Measurements from ENCODE around the gene ST6GAL2.

Gene ST6GAL2

DNA sequence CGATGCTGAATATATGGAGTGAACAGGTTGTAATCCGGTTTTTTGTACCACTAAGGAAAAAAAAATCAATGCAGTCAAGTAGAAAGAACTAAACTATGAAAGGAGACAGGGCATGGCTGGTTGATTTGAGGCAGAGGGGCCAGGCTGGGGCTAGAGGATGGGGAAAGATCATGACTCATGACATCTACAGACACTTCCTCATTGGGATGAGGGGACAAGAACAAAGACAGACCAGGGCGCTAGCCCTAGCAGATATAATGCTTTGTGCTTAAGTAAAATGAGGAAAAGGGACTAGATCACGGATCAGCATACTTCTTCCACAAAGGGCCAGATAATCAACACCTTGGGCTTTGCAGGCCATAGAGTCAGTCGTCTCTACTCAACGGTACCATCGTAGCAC lies 55.8 kb downstream of the ST6GAL2 start:
- TF ChIP-seq, protein P1, sequence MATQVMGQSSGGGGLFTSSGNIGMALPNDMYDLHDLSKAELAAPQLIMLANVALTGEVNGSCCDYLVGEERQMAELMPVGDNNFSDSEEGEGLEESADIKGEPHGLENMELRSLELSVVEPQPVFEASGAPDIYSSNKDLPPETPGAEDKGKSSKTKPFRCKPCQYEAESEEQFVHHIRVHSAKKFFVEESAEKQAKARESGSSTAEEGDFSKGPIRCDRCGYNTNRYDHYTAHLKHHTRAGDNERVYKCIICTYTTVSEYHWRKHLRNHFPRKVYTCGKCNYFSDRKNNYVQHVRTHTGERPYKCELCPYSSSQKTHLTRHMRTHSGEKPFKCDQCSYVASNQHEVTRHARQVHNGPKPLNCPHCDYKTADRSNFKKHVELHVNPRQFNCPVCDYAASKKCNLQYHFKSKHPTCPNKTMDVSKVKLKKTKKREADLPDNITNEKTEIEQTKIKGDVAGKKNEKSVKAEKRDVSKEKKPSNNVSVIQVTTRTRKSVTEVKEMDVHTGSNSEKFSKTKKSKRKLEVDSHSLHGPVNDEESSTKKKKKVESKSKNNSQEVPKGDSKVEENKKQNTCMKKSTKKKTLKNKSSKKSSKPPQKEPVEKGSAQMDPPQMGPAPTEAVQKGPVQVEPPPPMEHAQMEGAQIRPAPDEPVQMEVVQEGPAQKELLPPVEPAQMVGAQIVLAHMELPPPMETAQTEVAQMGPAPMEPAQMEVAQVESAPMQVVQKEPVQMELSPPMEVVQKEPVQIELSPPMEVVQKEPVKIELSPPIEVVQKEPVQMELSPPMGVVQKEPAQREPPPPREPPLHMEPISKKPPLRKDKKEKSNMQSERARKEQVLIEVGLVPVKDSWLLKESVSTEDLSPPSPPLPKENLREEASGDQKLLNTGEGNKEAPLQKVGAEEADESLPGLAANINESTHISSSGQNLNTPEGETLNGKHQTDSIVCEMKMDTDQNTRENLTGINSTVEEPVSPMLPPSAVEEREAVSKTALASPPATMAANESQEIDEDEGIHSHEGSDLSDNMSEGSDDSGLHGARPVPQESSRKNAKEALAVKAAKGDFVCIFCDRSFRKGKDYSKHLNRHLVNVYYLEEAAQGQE (IDR thresholded peaks at IDR 0.05; ENCODE audit: insufficient replicate concordance, low read depth), result no peak
- TF ChIP-seq GABPA (IDR thresholded peaks at IDR 0.05; ENCODE audit: low read depth), result no peak
- no peak for TF ChIP-seq POLR2AphosphoS5 (IDR thresholded peaks at IDR 0.05; ENCODE audit: low read depth)
- TF ChIP-seq, protein P2, sequence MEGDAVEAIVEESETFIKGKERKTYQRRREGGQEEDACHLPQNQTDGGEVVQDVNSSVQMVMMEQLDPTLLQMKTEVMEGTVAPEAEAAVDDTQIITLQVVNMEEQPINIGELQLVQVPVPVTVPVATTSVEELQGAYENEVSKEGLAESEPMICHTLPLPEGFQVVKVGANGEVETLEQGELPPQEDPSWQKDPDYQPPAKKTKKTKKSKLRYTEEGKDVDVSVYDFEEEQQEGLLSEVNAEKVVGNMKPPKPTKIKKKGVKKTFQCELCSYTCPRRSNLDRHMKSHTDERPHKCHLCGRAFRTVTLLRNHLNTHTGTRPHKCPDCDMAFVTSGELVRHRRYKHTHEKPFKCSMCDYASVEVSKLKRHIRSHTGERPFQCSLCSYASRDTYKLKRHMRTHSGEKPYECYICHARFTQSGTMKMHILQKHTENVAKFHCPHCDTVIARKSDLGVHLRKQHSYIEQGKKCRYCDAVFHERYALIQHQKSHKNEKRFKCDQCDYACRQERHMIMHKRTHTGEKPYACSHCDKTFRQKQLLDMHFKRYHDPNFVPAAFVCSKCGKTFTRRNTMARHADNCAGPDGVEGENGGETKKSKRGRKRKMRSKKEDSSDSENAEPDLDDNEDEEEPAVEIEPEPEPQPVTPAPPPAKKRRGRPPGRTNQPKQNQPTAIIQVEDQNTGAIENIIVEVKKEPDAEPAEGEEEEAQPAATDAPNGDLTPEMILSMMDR (IDR thresholded peaks at IDR 0.05; ENCODE audit: insufficient read depth, low read length), result no peak
- no peak for TF ChIP-seq SPI1 (IDR thresholded peaks at IDR 0.05; ENCODE audit: borderline replicate concordance, low read depth)
- Histone ChIP-seq H3K27ac (replicated peaks) (no peak overlapping the region), H3K27me3 (ENCODE audit: insufficient read depth, poor library complexity, severe bottlenecking) (no peaks in the 10 kb centered on the region), H3K4me3 (replicated peaks; ENCODE audit: insufficient read depth, low read length) (no peak overlapping the region)
- no peak for DNase-seq (ENCODE audit: low read depth in 1 of 2, low spot score in 1 of 2)

- Histone ChIP-seq H3K4me3 (replicated peaks; ENCODE audit: insufficient read depth, low read length) (no peak overlapping the region), H3K27me3 (ENCODE audit: insufficient read depth, poor library complexity, severe bottlenecking) (no peaks in the 10 kb centered on the region)
- no peak for DNase-seq (ENCODE audit: low read depth in 1 of 2, low spot score in 1 of 2)
Measured at GRCh38 chr2:106828119-106828518, 57.8 kb downstream of the ST6GAL2 start.

GRCh38 chr2:106827158-106827557 lies 58.8 kb downstream of the ST6GAL2 start:
- H3K27ac ChIP-seq (replicated peaks), result no peak overlapping the region
- H3K4me3 ChIP-seq (replicated peaks; ENCODE audit: insufficient read depth, low read length), result no peak overlapping the region
- TF ChIP-seq, protein P1 (IDR thresholded peaks at IDR 0.05; ENCODE audit: insufficient replicate concordance, low read depth), result no peak
- no peak for TF ChIP-seq GABPA (IDR thresholded peaks at IDR 0.05; ENCODE audit: low read depth)
- no peak for TF ChIP-seq POLR2AphosphoS5 (IDR thresholded peaks at IDR 0.05; ENCODE audit: low read depth)
- no peak for TF ChIP-seq SPI1 (IDR thresholded peaks at IDR 0.05; ENCODE audit: borderline replicate concordance, low read depth)
- TF ChIP-seq, protein P2 (IDR thresholded peaks at IDR 0.05; ENCODE audit: insufficient read depth, low read length), result no peak
- no peak for DNase-seq (ENCODE audit: low read depth in 1 of 2, low spot score in 1 of 2)
- no peaks in the 10 kb centered on the region for H3K27me3 ChIP-seq (ENCODE audit: insufficient read depth, poor library complexity, severe bottlenecking)

More at GRCh38 chr2:106828119-106828518, 57.8 kb downstream of the ST6GAL2 start:
- TF ChIP-seq, protein P2 (IDR thresholded peaks at IDR 0.05; ENCODE audit: insufficient read depth, low read length), result no peak
- TF ChIP-seq SPI1 (IDR thresholded peaks at IDR 0.05; ENCODE audit: borderline replicate concordance, low read depth) (no peak), GABPA (IDR thresholded peaks at IDR 0.05; ENCODE audit: low read depth) (no peak), POLR2AphosphoS5 (IDR thresholded peaks at IDR 0.05; ENCODE audit: low read depth) (no peak)
- TF ChIP-seq, protein P1 (IDR thresholded peaks at IDR 0.05; ENCODE audit: insufficient replicate concordance, low read depth), result no peak
- H3K27ac ChIP-seq (replicated peaks), result no peak overlapping the region
